GM20000 (cell line): ENCODE data around the gene MIB1.
A peak's percentile ranks its signal among the peaks of the same experiment; 100 is the strongest.
"Not testable (repeated sequence)": the region's sequence is repeated elsewhere in the genome, so short reads cannot be mapped to it uniquely, and the experiment has no call there.

Source experiments
- DNase-seq: peaks from one replicate; pipeline ENCODE4 v3.0.0; 2012; ENCODE audit warnings: low spot score
- CTCF ChIP-seq: IDR thresholded peaks from 2 replicates; pipeline ENCODE4 v1.5.1; 2012; ENCODE audit warnings: mild to moderate bottlenecking, control low read depth; ENCODE audit errors: extremely low read depth, missing control alignments

Gene MIB1

GRCh38 chr18:21704603-21705364 lies 35.8 kb upstream of the MIB1 start, which contains the start of gene ABHD3:
Gene ABHD3, minus strand, starts transcription at chr18:21704774. Its CDS starts 109 bp downstream, at chr18:21704665.
- DNase-seq = peak; percentile 96
- TF ChIP-seq CTCF = no peak

GRCh38 chr18:21706386-21706865 lies 34.2 kb upstream of the MIB1 start:
- no peak for TF ChIP-seq CTCF
- DNase-seq = no peak

- DNase-seq = not testable (repeated sequence)
Measured at GRCh38 chr18:21707130-21707529, 33.5 kb upstream of the MIB1 start.

- no peak for DNase-seq
- no peak for TF ChIP-seq CTCF
Measured at GRCh38 chr18:21714474-21714873, 26.1 kb upstream of the MIB1 start.

GRCh38 chr18:21722687-21723086 lies 17.9 kb upstream of the MIB1 start:
- DNase-seq = no peak
- no peak for TF ChIP-seq CTCF

- no peak for TF ChIP-seq CTCF
- no peak for DNase-seq
Measured at GRCh38 chr18:21725201-21725600, 15.4 kb upstream of the MIB1 start.

GRCh38 chr18:21727702-21728101 lies 12.9 kb upstream of the MIB1 start:
- DNase-seq = no peak
- TF ChIP-seq CTCF = no peak

GRCh38 chr18:21733011-21733410 lies 7.6 kb upstream of the MIB1 start:
- DNase-seq = no peak
- no peak for TF ChIP-seq CTCF
